PC-3 (cell line): Measurements from ENCODE around the gene BBLN.

Source experiments
- EZH2 ChIP-seq: fragments of 300-600 bp; sonication (generic); IDR thresholded peaks from one replicate; pipeline ENCODE4 v1.6.1; 2017; ENCODE audit warnings: antibody characterized with exemption, mild to moderate bottlenecking, low read length; ENCODE audit not compliant: unreplicated experiment
- EZH2phosphoT487 ChIP-seq: fragments of 300-600 bp; sonication (generic); IDR thresholded peaks from 2 replicates; pipeline ENCODE4 v1.6.1; 2018; ENCODE audit warnings: mild to moderate bottlenecking, antibody characterized with exemption, low read length, borderline replicate concordance
- TF ChIP-seq, protein P1 (sequence below): fragments of 300-600 bp; sonication (generic); conservative IDR thresholded peaks from 2 replicates; pipeline ENCODE4 v1.5.1; 2017; ENCODE audit warnings: antibody characterized with exemption, low read depth, mild to moderate bottlenecking, low read length

DNA sequence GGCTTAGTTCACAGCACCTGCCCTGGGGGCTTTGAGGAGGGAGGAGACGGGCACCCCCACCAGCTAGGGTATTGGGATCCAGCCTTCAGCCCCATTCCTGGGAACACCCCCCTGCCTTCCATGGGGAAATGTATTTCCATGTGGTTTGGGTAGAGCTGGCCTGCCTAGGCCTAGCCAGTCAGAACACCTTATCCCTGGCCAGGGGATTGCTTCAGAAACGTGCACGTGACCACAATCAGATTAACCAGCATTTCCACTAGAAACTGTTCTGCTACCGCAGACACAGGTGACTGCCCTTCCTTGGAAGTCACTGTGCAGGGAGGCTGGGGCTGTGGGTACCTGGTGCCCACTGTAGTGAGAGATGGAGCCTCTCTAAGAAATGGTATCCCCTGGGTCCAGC lies 14.0 kb downstream of the BBLN start:
- TF ChIP-seq, protein P1, sequence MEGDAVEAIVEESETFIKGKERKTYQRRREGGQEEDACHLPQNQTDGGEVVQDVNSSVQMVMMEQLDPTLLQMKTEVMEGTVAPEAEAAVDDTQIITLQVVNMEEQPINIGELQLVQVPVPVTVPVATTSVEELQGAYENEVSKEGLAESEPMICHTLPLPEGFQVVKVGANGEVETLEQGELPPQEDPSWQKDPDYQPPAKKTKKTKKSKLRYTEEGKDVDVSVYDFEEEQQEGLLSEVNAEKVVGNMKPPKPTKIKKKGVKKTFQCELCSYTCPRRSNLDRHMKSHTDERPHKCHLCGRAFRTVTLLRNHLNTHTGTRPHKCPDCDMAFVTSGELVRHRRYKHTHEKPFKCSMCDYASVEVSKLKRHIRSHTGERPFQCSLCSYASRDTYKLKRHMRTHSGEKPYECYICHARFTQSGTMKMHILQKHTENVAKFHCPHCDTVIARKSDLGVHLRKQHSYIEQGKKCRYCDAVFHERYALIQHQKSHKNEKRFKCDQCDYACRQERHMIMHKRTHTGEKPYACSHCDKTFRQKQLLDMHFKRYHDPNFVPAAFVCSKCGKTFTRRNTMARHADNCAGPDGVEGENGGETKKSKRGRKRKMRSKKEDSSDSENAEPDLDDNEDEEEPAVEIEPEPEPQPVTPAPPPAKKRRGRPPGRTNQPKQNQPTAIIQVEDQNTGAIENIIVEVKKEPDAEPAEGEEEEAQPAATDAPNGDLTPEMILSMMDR, result no peak
- no peak for TF ChIP-seq EZH2
- no peak for TF ChIP-seq EZH2phosphoT487
